Progenitor cell of endocrine pancreas (in vitro differentiated cells): Measurements from ENCODE around the gene SLITRK1. TPM values are rescaled to one million over a fixed set of nuclear protein-coding genes. Genes with fewer than 3 reads are reported as not detected.

Experiments used
- DNase-seq: peaks from one replicate; pipeline ENCODE4 v3.0.0; 2021; ENCODE audit warnings: low spot score; ENCODE audit not compliant: unreplicated experiment
- H3K27ac Mint-ChIP-seq: 2 replicates; pipeline ENCODE4 v1.8.0; 2021; ENCODE audit warnings: mild to moderate bottlenecking, moderate library complexity, mixed read lengths
- H3K27me3 Mint-ChIP-seq: 2 replicates; pipeline ENCODE4 v1.8.0; 2021; ENCODE audit warnings: mixed read lengths
- H3K36me3 Mint-ChIP-seq: 2 replicates; pipeline ENCODE4 v1.8.0; 2022; ENCODE audit warnings: mixed read lengths; ENCODE audit not compliant: insufficient read depth
- H3K4me1 Mint-ChIP-seq: 2 replicates; pipeline ENCODE4 v1.8.0; 2021; ENCODE audit warnings: low read depth, mixed read lengths
- H3K4me3 Mint-ChIP-seq: 2 replicates; pipeline ENCODE4 v1.8.0; 2021; ENCODE audit warnings: low read depth, mild to moderate bottlenecking, moderate library complexity, mixed read lengths
- H3K9me3 Mint-ChIP-seq: 2 replicates; pipeline ENCODE4 v1.8.0; 2021; ENCODE audit warnings: low read depth, mixed read lengths
- CTCF ChIP-seq: fragments of 200-600 bp; sonication (generic); IDR thresholded peaks from one replicate; pipeline ENCODE4 v1.5.0; 2021; ENCODE audit warnings: antibody characterized with exemption, mild to moderate bottlenecking; ENCODE audit not compliant: unreplicated experiment
- total RNA-seq: library from RNA; stranded (reverse); gene quantifications from 2 replicates; pipeline ENCODE4 v1.2.1, GENCODE V29; 2021

The SLITRK1 gene
- total RNA-seq, 1 donor from 2014 or later, result 0.55 TPM

GRCh38 chr13:83879431-83880171 lies 2.7 kb downstream of the SLITRK1 start:
- H3K27me3 Mint-ChIP-seq, result peaks cover 80% of the 10 kb centered on the region
- H3K27ac Mint-ChIP-seq, result no peak overlapping the region
- H3K9me3 Mint-ChIP-seq, result no peaks in the 10 kb centered on the region
- DNase-seq, result no peak
- peaks cover 9% of the 10 kb centered on the region for H3K4me1 Mint-ChIP-seq
- H3K4me3 Mint-ChIP-seq, result peak overlapping the region; percentile 41
- no peaks in the 10 kb centered on the region for H3K36me3 Mint-ChIP-seq
- TF ChIP-seq CTCF, result no peak

GRCh38 chr13:83878691-83879430 lies 3.4 kb downstream of the SLITRK1 start:
- Mint-ChIP-seq H3K4me1 (peaks cover 9% of the 10 kb centered on the region), H3K27me3 (peaks cover 74% of the 10 kb centered on the region), H3K9me3 (no peaks in the 10 kb centered on the region), H3K36me3 (no peaks in the 10 kb centered on the region), H3K4me3 (peak overlapping the region; percentile 41), H3K27ac (peak overlapping the region; percentile 13)
- no peak for DNase-seq
- no peak for TF ChIP-seq CTCF

GRCh38 chr13:83877651-83878355 lies 4.5 kb downstream of the SLITRK1 start:
- peaks cover 9% of the 10 kb centered on the region for H3K4me1 Mint-ChIP-seq
- no peak for DNase-seq

GRCh38 chr13:83876546-83876945 lies 5.7 kb downstream of the SLITRK1 start:
- peaks cover 6% of the 10 kb centered on the region for H3K4me1 Mint-ChIP-seq

More at GRCh38 chr13:83877651-83878355, 4.5 kb downstream of the SLITRK1 start:
- Mint-ChIP-seq H3K27me3 (peaks cover 63% of the 10 kb centered on the region), H3K36me3 (no peaks in the 10 kb centered on the region), H3K4me3 (no peak overlapping the region), H3K27ac (no peak overlapping the region), H3K9me3 (no peaks in the 10 kb centered on the region)
- no peak for TF ChIP-seq CTCF

More at GRCh38 chr13:83876546-83876945, 5.7 kb downstream of the SLITRK1 start:
- peaks cover 51% of the 10 kb centered on the region for H3K27me3 Mint-ChIP-seq
- no peak overlapping the region for H3K27ac Mint-ChIP-seq
- H3K36me3 Mint-ChIP-seq, result no peaks in the 10 kb centered on the region
- TF ChIP-seq CTCF, result no peak
- H3K9me3 Mint-ChIP-seq, result no peaks in the 10 kb centered on the region
- DNase-seq, result no peak
- no peak overlapping the region for H3K4me3 Mint-ChIP-seq
